HepG2 (cell line): ENCODE results near the gene CLPX. TPM values are rescaled to one million over a fixed set of nuclear protein-coding genes. Genes with fewer than 3 reads are reported as not detected.

ENCODE experiments used
- CHCHD3 ChIP-seq: sonication (generic); formaldehyde crosslinking; IDR thresholded peaks from 2 replicates; pipeline ENCODE4 v1.8.0; 2022; ENCODE audit warnings: mild to moderate bottlenecking, missing genetic modification reagents, moderate library complexity
- ISX ChIP-seq: sonication (generic); formaldehyde crosslinking; conservative IDR thresholded peaks from 2 replicates; pipeline ENCODE4 v1.5.0; 2020; ENCODE audit warnings: missing genetic modification reagents
- JUND ChIP-seq: sonication (generic); formaldehyde crosslinking; IDR thresholded peaks from 2 replicates; pipeline ENCODE4 v1.8.0; 2022; ENCODE audit warnings: mild to moderate bottlenecking, missing genetic modification reagents
- NONO ChIP-seq, 2 experiments: fragments of 450-650 bp in 1 of 2; sonication (generic) in 1 of 2; formaldehyde crosslinking in 1 of 2; IDR thresholded peaks in 1 of 2; conservative IDR thresholded peaks in 1 of 2; 2 replicates each; pipeline versions ENCODE4 v1.6.1 to v1.8.0; 2017 to 2022; ENCODE audit warnings: mild to moderate bottlenecking in 1 of 2, missing genetic modification reagents in 1 of 2, moderate library complexity in 1 of 2
- PTBP1 ChIP-seq: fragments of 200-400 bp; formaldehyde crosslinking; IDR thresholded peaks from 2 replicates; pipeline ENCODE4 v1.6.1; 2018; ENCODE audit warnings: low read length, low read depth; ENCODE audit not compliant: poor library complexity, severe bottlenecking
- REPIN1 ChIP-seq: sonication (generic); formaldehyde crosslinking; IDR thresholded peaks from 2 replicates; pipeline ENCODE4 v1.8.0; 2022; ENCODE audit warnings: missing genetic modification reagents, low read depth, mild to moderate bottlenecking, borderline replicate concordance
- RFXAP ChIP-seq: sonication (generic); formaldehyde crosslinking; IDR thresholded peaks from 2 replicates; pipeline ENCODE4 v1.4.0; 2020; ENCODE audit warnings: missing genetic modification reagents, borderline replicate concordance
- SIX1 ChIP-seq: sonication (generic); formaldehyde crosslinking; IDR thresholded peaks from 2 replicates; pipeline ENCODE4 v1.4.0; 2020; ENCODE audit warnings: missing genetic modification reagents, borderline replicate concordance
- SMAD1 ChIP-seq: sonication (generic); formaldehyde crosslinking; IDR thresholded peaks from 2 replicates; pipeline ENCODE4 v1.4.0; 2020; ENCODE audit warnings: missing genetic modification reagents, low read depth, mild to moderate bottlenecking, borderline replicate concordance
- SP140L ChIP-seq: sonication (generic); formaldehyde crosslinking; IDR thresholded peaks from 2 replicates; pipeline ENCODE4 v1.4.0; 2020; ENCODE audit warnings: missing genetic modification reagents, borderline replicate concordance
- ZBTB21 ChIP-seq: sonication (generic); formaldehyde crosslinking; IDR thresholded peaks from 2 replicates; pipeline ENCODE4 v1.4.0; 2020; ENCODE audit warnings: missing genetic modification reagents
- ZBTB25 ChIP-seq: IDR thresholded peaks from 2 replicates; pipeline ENCODE4 v1.6.1; 2018; ENCODE audit warnings: missing genetic modification reagents
- ZBTB8A ChIP-seq: sonication (generic); formaldehyde crosslinking; IDR thresholded peaks from 2 replicates; pipeline ENCODE4 v1.4.0; 2020; ENCODE audit warnings: mild to moderate bottlenecking, low read depth, missing genetic modification reagents, borderline replicate concordance
- ZFP1 ChIP-seq: IDR thresholded peaks from 2 replicates; pipeline ENCODE4 v1.6.1; 2016
- ZNF12 ChIP-seq: sonication (generic); formaldehyde crosslinking; IDR thresholded peaks from 2 replicates; pipeline ENCODE4 v1.5.0; 2020; ENCODE audit warnings: missing genetic modification reagents
- ZNF225 ChIP-seq: sonication (generic); formaldehyde crosslinking; IDR thresholded peaks from 2 replicates; pipeline ENCODE4 v1.4.0; 2020; ENCODE audit warnings: mild to moderate bottlenecking, missing genetic modification reagents
- ZNF430 ChIP-seq: sonication (generic); formaldehyde crosslinking; IDR thresholded peaks from 2 replicates; pipeline ENCODE4 v1.9.0; 2021; ENCODE audit warnings: mild to moderate bottlenecking, missing genetic modification reagents
- ZNF619 ChIP-seq: sonication (generic); formaldehyde crosslinking; IDR thresholded peaks from 2 replicates; pipeline ENCODE4 v1.4.0; 2020; ENCODE audit warnings: mild to moderate bottlenecking, missing genetic modification reagents
- ZNF850 ChIP-seq: sonication (generic); formaldehyde crosslinking; conservative IDR thresholded peaks from 2 replicates; pipeline ENCODE4 v1.9.0; 2021; ENCODE audit warnings: mild to moderate bottlenecking, missing genetic modification reagents
- polyA plus RNA-seq, 8 experiments: library from polyadenylated mRNA; depleted of rRNA in 3 of 8; stranded (reverse) in 7 of 8; unstranded in 1 of 8; fragments of >200 nt; fragmentation: Illumina TruSeq in 4 of 8; extraction: Trizol in 4 of 8; gene quantifications; 2 replicates each; pipeline versions ENCODE4 v1.2.1 to v1.2.3, GENCODE V29; 2011 to 2016; ENCODE audit warnings: low read depth in 4 of 8, missing spikeins in 1 of 8, mixed read lengths in 1 of 8; ENCODE audit not compliant: insufficient read depth in 1 of 8
- total RNA-seq, 5 experiments: library from RNA; depleted of rRNA; stranded (reverse); fragments of >200 nt; fragmentation: Illumina TruSeq; extraction: Trizol; gene quantifications; 2 replicates each; pipeline ENCODE4 v1.2.3, GENCODE V29; 2016; ENCODE audit warnings: low read depth in 1 of 5
- TF ChIP-seq, protein P1 (sequence below): sonication (generic); formaldehyde crosslinking; IDR thresholded peaks from 2 replicates; pipeline ENCODE4 v1.4.0; 2020; ENCODE audit warnings: mild to moderate bottlenecking, low read depth, missing genetic modification reagents
- TF ChIP-seq, protein P2 (sequence below), 2 experiments: sonication (generic) in 1 of 2; formaldehyde crosslinking in 1 of 2; IDR thresholded peaks; 2 replicates each; pipeline versions ENCODE4 v1.6.1 to v1.9.0; 2014 to 2022; ENCODE audit warnings: antibody characterized with exemption in 1 of 2, borderline replicate concordance in 1 of 2, inconsistent platforms in 1 of 2, low read depth in 1 of 2, missing genetic modification reagents in 1 of 2

The CLPX gene
- total and polyA plus RNA-seq, 2 of the 13 experiments (the other 11 are each of a cell fraction or from before 2014, with no cell fraction given) = 33.9 to 61.3 TPM

DNA sequence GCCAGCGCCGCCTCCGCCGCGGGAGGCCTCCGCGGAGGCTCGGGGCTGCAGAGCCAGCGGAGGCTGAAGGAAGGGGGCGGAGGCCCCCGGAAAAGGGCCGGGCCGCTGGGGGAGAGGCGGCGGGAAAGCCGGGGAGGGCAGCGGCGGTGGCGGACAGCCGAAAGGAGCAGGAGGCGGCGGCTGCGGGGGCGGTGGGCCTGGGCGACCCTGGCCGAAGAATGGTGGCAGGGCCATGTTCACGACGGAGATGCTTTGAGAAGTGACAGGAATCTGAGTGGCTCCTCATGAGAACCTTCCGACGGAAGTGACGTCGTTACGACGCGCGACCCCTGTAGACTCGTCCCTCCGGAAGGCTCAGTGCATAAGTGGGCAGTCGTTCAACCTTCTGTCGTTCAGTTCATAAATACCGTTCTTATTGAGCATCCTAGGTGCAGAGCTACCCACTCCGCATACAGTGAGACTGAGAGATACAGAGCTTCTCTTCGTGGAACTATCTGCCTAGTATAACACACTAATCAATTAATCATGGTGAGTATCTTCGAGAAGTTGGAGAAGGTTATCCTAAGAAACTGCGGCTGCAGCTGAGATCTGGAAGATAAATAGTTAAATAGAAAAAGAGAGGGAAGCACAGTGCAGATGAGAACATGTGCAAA, 51.5 kb downstream of the CLPX start, which contains the start of gene PDCD7 (continued):
- TF ChIP-seq RFXAP (CRISPR knock-in tag) (no peak), SP140L (CRISPR knock-in tag) (no peak), JUND (no peak), CHCHD3 (CRISPR knock-in tag) (no peak), ZBTB25 (CRISPR knock-in tag) (peak; percentile 80), SMAD1 (no peak), REPIN1 (CRISPR knock-in tag) (0 out of 2 replicates have a peak, but pooled peaks have one; percentile 20), ZNF850 (CRISPR knock-in tag) (no peak), ZNF12 (CRISPR knock-in tag) (0 out of 2 replicates have a peak, but pooled peaks have one; percentile 7), ZFP1 (CRISPR knock-in tag) (no peak), ZBTB8A (CRISPR knock-in tag) (no peak), ZNF225 (no peak), ZBTB21 (CRISPR knock-in tag) (no peak; the same call in 1 of the 2 replicates), ZNF430 (CRISPR knock-in tag) (peak; percentile 66; the same call in 1 of the 2 replicates), ISX (no peak), PTBP1 (no peak), NONO (IDR thresholded peaks at IDR 0.05) (no peak), NONO (CRISPR knock-in tag; conservative IDR thresholded peaks at IDR 0.05) (peak; percentile 38; the same call in 1 of the 2 replicates), ZNF619 (CRISPR knock-in tag) (0 out of 2 replicates have a peak, but pooled peaks have one; percentile 24), SIX1 (CRISPR knock-in tag) (peak; percentile 52; the same call in 1 of the 2 replicates)
- TF ChIP-seq, protein P1, sequence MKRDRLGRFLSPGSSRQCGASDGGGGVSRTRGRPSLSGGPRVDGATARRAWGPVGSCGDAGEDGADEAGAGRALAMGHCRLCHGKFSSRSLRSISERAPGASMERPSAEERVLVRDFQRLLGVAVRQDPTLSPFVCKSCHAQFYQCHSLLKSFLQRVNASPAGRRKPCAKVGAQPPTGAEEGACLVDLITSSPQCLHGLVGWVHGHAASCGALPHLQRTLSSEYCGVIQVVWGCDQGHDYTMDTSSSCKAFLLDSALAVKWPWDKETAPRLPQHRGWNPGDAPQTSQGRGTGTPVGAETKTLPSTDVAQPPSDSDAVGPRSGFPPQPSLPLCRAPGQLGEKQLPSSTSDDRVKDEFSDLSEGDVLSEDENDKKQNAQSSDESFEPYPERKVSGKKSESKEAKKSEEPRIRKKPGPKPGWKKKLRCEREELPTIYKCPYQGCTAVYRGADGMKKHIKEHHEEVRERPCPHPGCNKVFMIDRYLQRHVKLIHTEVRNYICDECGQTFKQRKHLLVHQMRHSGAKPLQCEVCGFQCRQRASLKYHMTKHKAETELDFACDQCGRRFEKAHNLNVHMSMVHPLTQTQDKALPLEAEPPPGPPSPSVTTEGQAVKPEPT (CRISPR knock-in tag) = no peak
- TF ChIP-seq, protein P2, sequence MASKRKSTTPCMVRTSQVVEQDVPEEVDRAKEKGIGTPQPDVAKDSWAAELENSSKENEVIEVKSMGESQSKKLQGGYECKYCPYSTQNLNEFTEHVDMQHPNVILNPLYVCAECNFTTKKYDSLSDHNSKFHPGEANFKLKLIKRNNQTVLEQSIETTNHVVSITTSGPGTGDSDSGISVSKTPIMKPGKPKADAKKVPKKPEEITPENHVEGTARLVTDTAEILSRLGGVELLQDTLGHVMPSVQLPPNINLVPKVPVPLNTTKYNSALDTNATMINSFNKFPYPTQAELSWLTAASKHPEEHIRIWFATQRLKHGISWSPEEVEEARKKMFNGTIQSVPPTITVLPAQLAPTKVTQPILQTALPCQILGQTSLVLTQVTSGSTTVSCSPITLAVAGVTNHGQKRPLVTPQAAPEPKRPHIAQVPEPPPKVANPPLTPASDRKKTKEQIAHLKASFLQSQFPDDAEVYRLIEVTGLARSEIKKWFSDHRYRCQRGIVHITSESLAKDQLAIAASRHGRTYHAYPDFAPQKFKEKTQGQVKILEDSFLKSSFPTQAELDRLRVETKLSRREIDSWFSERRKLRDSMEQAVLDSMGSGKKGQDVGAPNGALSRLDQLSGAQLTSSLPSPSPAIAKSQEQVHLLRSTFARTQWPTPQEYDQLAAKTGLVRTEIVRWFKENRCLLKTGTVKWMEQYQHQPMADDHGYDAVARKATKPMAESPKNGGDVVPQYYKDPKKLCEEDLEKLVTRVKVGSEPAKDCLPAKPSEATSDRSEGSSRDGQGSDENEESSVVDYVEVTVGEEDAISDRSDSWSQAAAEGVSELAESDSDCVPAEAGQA (IDR thresholded peaks at IDR 0.05; ENCODE audit: low read depth) = peak; percentile 82
- TF ChIP-seq, protein P2 (CRISPR knock-in tag; IDR thresholded peaks at IDR 0.05; ENCODE audit: borderline replicate concordance) = no peak
